Measurements from ENCODE around the gene CDADC1.
A peak's percentile ranks its signal among the peaks of the same experiment; 100 is the strongest.

The CDADC1 gene

DNA sequence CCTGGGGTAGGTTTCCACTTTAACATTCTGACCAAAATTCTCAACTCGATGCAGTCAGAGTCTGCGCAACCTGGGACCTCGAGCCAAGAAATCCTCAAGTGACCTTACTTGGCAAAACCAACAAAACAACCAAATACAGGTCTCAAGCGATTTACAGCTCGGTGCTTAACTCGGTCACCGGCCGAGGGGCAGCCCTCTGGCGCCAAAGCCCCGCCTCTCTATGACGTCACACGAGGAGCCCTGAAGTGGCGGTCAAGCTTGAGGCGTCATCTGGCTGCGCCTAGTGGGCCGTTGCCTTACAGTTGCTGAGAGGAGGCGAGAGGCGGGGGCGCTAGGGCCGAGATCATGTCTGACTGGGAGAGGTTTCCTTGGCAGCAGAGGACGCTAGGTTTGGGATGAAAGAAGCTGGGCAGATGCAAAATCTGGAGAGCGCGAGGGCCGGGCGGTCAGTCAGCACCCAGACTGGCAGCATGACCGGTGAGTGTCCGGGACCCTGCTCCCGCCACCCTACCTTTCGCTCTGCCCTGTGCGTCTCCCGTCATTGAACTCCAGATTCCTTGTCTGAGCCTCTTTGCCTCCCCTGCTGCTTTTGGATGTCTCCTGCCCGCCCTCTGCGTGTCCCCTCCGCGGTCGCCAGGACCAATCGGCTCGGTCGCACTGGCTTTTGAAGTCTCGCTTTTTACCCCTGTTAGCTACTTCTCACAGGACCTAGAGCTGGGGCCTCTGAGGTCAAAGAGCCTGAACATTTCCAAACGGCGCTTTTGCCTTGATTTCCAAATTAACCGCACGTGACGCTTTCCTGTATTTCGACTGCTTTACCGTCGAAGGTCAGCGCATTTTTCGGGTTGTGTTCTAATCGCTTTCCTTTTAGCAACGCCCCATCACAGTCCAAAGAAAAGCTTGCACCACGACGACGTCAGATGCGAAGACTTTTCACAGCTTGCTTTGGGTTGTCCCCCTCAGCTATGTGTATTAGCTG lies at the start of gene CDADC1:
CDADC1 (plus strand) TSS at position 283 of the 979 bp plus-strand sequence; CDS start at position 396, 113 bp downstream.
- peak; percentile 78 to 79 for DNase-seq

GRCh38 chr13:49206641-49207040 lies 41.1 kb upstream of the CDADC1 start:
- no peak for DNase-seq

- no peak for DNase-seq
Measured at GRCh38 chr13:49208619-49209018, 39.1 kb upstream of the CDADC1 start.

DNA sequence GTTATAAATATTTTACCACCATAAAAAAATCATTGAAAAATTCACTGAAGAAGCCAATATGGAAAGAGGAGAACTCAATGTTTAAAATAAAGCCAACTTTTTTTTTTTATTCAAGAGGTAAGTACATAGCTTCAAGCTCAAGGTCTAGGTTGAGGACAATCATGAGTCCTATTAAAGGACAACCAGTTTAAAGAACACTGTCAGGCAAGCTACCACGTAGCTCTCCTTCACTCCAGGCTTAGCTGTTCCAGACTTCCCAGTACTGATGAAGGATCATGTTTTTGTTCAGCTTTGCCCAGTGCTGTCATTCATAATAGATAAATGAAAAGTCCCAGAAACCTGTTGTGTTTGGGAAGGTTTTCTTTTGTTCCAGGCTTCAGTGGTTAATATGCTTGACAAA lies 37.6 kb upstream of the CDADC1 start:
- no peak for DNase-seq

- no peak for DNase-seq
Measured at GRCh38 chr13:49210669-49211068, 37.1 kb upstream of the CDADC1 start.

- DNase-seq = no peak
Measured at GRCh38 chr13:49213539-49213938, 34.2 kb upstream of the CDADC1 start.

- DNase-seq = no peak
Measured at GRCh38 chr13:49213997-49214916, 33.5 kb upstream of the CDADC1 start.

- peak; percentile 20 to 28 for DNase-seq
Measured at GRCh38 chr13:49214917-49215376, 32.8 kb upstream of the CDADC1 start.

DNA sequence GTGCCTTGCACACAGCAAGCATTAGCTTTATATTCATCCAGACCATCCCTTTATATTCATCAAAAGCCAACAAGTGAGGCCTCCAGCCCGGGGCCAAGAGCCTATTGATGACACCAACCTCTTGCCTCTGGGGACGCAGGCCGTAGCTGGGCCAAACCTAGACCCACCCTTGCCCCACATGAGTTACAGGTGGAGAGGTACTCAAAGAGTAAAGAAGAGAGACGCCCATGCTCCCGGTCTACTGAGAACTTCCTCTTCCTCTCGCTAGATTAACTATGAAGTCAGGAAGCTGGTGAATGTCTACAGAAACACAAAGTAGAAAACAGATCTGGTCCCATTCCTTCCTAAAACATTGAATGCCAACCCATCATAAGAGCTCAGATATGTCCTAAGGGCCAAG lies 31.4 kb upstream of the CDADC1 start:
- no peak for DNase-seq

GRCh38 chr13:49217962-49218492 lies 29.7 kb upstream of the CDADC1 start:
- no peak for DNase-seq

DNA sequence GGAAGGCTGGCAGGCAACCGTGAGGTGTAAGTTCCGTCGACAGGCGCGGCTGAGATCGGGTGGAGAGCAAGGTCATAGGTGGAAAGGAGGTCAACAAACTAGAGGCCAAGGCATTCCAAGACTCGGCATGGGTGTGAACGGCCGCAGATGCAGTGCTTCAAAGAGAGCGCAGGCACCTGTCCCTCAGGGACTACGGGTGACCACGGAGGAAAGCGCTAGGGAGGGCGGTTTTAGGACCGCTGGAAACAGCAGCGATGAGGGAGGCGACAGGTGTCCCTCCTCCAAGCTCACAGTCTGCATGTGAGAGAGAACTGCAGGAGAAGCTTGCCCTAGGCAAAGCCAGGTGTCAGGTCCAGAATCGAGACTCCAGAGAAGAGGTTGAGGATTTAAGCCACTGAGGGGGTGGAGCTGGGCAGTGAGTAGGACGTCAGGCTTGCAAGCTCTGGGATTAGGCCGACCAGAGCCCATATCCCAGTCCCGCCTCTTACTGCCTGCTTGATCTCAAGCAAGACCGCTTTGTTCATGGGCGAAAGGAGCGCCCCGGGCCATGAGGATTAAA lies 29.2 kb upstream of the CDADC1 start:
- DNase-seq = no peak

- peak in 1 of 2 experiments; percentile 4 for DNase-seq
Measured at GRCh38 chr13:49219647-49220035, 28.1 kb upstream of the CDADC1 start.

DNA sequence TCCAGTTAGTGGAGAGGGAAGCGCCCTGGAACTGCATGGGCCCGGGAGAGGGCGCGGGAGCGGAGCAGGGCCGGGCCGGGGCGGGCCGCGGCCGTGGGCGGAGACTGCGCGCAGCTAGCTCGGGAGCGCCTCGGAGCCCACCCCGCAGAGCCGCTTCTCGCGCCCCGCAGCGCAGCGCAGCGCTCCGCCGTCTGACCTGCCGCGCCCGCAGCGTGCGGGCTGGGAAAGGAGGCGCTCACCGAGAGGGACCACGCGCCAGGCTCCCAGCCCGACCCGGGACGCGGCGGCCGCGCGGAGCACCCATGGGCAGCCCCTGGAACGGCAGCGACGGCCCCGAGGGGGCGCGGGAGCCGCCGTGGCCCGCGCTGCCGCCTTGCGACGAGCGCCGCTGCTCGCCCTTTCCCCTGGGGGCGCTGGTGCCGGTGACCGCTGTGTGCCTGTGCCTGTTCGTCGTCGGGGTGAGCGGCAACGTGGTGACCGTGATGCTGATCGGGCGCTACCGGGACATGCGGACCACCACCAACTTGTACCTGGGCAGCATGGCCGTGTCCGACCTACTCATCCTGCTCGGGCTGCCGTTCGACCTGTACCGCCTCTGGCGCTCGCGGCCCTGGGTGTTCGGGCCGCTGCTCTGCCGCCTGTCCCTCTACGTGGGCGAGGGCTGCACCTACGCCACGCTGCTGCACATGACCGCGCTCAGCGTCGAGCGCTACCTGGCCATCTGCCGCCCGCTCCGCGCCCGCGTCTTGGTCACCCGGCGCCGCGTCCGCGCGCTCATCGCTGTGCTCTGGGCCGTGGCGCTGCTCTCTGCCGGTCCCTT lies 27.5 kb upstream of the CDADC1 start, which contains the start of gene MLNR:
MLNR (plus strand) TSS at position 303 of the 820 bp plus-strand sequence; CDS start at position 303, 0 bp downstream.
- peak; percentile 33 for DNase-seq

GRCh38 chr13:49220856-49221589 lies 26.7 kb upstream of the CDADC1 start:
- no peak for DNase-seq

DNA sequence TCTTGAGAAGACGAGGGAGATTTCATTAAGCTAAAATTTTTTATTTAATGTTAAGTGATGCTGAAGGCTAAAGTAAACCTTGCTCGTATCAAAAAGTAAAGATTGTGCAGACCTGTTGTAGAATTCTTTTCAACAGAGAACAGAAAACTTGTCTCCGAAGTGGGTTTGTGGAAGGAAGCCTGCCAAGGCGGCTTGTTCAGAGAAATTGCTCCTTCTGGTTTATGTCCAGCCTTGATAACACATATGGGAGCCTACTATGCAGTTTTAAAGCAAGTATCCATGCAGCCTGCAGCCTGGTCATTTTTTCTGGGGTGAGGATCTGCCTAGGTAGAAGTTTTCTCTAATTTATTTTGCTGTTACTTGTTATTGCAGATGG lies 26.1 kb upstream of the CDADC1 start:
- no peak for DNase-seq

DNA sequence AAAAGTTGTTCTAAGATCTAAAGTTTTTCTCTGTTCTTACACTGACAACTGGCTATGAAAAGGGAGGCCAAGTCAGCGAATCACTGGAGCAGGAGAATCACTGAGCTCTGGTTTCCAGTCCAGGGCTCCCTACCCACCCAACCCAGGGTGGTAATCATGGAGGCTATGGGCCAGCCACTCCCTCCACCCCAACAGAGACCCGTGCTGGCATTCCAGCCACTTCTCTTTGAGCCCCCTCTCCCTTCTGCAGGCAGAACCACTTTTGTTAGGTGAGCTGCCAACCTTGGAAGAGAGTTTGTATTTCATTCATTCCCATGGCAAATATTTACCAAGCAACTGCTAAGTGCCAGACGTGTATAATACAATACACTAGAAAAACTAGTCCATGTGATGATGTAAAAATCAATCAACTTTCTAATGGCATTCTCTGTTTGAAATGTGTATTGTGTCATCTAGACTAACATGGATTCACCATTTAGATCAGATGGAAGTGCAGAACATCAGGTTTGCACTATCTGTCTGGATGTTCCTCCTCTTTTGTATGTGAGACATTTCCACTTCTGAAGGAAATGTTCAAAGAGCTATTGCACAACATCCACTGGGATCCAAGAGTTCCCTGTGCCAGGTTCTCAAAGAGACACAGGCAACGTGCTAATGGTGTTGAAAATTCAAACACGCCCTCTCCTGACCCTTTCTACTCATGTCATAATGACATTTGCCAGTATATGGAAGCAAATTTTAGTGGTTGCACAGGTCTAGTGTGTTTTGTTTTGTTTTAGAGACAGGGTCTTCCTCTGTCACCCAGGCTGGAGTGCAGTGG lies 22.3 kb upstream of the CDADC1 start:
- no peak for DNase-seq

DNA sequence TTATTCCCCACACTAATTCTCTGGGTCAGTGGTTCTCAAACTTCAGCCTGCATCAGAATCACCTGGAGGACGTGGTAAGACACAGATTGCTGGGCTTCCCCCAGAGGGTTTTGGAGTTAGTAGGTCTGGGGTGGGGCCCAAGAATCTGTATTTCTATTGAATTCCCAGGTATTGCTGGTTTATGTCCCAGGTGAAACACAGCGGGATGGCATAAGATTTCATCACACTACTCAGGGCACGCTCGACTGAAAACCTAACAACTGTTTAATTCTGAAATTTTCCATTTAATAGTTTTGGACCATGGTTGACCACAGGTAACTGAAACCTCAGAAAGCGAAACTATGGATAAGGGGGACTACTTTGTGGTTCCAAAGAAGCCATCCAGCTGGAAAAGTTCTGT lies 21.1 kb upstream of the CDADC1 start:
- DNase-seq = no peak

- DNase-seq = no peak
Measured at GRCh38 chr13:49234741-49235140, 13.0 kb upstream of the CDADC1 start.

- no peak for DNase-seq
Measured at GRCh38 chr13:49235856-49236431, 11.8 kb upstream of the CDADC1 start.

- DNase-seq = no peak
Measured at GRCh38 chr13:49238621-49239020, 9.1 kb upstream of the CDADC1 start.

All from activated CD4-positive, alpha-beta T cell treated with anti-CD3 and anti-CD28 coated beads, Interleukin-2, amount 50 U/mL, for 4 hours (primary cell).